ENCODE measurements around the gene DDR2. TPM values are rescaled to one million over a fixed set of nuclear protein-coding genes. Genes with fewer than 3 reads are reported as not detected.

DDR2 gene
- total RNA-seq, 1 experiment from 2014 or later: 4.9 TPM

DNA sequence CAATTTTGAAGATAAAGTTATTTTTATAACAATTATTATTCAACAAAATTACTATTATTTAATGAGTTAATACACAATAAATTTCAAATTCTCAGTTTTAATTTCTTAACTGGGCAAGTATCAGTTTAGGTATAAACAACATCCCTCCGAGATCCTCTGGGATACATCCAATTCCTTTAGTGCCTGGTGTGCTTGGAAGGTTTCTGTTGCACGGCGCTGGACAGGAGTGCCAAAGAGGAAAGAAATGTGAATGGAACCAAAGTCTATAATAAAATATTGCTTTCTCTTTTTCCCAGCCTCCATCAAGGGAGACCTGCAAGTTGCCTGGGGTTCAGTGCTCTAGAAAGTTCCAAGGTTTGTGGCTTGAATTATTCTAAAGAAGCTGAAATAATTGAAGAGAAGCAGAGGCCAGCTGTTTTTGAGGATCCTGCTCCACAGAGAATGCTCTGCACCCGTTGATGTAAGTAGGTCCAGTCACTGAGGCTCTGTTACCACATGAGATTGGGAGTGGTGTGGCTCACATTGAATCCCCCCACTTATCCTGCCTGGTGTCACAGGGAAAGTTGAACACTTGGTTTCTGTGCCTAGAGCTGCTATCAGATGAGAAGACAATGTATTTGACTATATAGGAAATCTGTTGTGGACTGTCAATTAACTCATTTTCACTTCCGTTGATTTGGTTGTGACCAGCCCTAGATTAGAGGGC, 22.8 kb downstream of the DDR2 start:
- CTCF ChIA-PET: interaction anchor here (1.4 kb wide), 1 partner anchor 42 kb away, joined by 8 read pairs; no protein-coding TSS in a partner anchor
- H3K27me3 Mint-ChIP-seq (ENCODE audit: insufficient read depth, unreplicated experiment): no peaks in the 10 kb centered on the region
- no peak overlapping the region for H3K27ac Mint-ChIP-seq (ENCODE audit: low read depth, unreplicated experiment)
- no peak overlapping the region for H3K4me3 Mint-ChIP-seq (ENCODE audit: unreplicated experiment)
- intact Hi-C loops (cut with micrococcal nuclease): no loop called here
- BruUV-seq (replicated peaks): no TSS peak
- no peak for TF ChIP-seq CTCF (IDR thresholded peaks at IDR 0.05; ENCODE audit: unreplicated experiment)
- no peaks in the 10 kb centered on the region for H3K9me3 Mint-ChIP-seq (ENCODE audit: unreplicated experiment)
- DNase-seq (ENCODE audit: unreplicated experiment): no peak
- H3K36me3 Mint-ChIP-seq (ENCODE audit: insufficient read depth, unreplicated experiment): no peaks in the 10 kb centered on the region
- POLR2A ChIA-PET: interaction anchor here (0.5 to 0.7 kb wide), 2 partner anchors 48 to 1498 kb away, joined by 3 read pairs; no protein-coding TSS in a partner anchor
- no peaks in the 10 kb centered on the region for H3K4me1 Mint-ChIP-seq (ENCODE audit: insufficient read depth, unreplicated experiment)

- intact Hi-C loops (cut with micrococcal nuclease): no loop called here
- no peaks in the 10 kb centered on the region for H3K27me3 Mint-ChIP-seq (ENCODE audit: insufficient read depth, unreplicated experiment)
- H3K4me1 Mint-ChIP-seq (ENCODE audit: insufficient read depth, unreplicated experiment): no peaks in the 10 kb centered on the region
- DNase-seq (ENCODE audit: unreplicated experiment): no peak
- H3K27ac Mint-ChIP-seq (ENCODE audit: low read depth, unreplicated experiment): no peak overlapping the region
- no peak overlapping the region for H3K4me3 Mint-ChIP-seq (ENCODE audit: unreplicated experiment)
- no peak for TF ChIP-seq CTCF (IDR thresholded peaks at IDR 0.05; ENCODE audit: unreplicated experiment)
- no peaks in the 10 kb centered on the region for H3K36me3 Mint-ChIP-seq (ENCODE audit: insufficient read depth, unreplicated experiment)
- no TSS peak for BruUV-seq (replicated peaks)
- H3K9me3 Mint-ChIP-seq (ENCODE audit: unreplicated experiment): no peaks in the 10 kb centered on the region
- ChIA-PET POLR2A (interaction anchor here (0.6 kb wide), 1 partner anchor 103 kb away, joined by 3 read pairs; no protein-coding TSS in a partner anchor), CTCF (no interaction called here)
These were observed 24.0 kb downstream of the DDR2 start for GRCh38 chr1:162656266-162656665.

- Mint-ChIP-seq H3K4me3 (ENCODE audit: unreplicated experiment) (no peak overlapping the region), H3K9me3 (ENCODE audit: unreplicated experiment) (no peaks in the 10 kb centered on the region), H3K27ac (ENCODE audit: low read depth, unreplicated experiment) (no peak overlapping the region), H3K36me3 (ENCODE audit: insufficient read depth, unreplicated experiment) (no peaks in the 10 kb centered on the region), H3K27me3 (ENCODE audit: insufficient read depth, unreplicated experiment) (no peaks in the 10 kb centered on the region), H3K4me1 (ENCODE audit: insufficient read depth, unreplicated experiment) (no peaks in the 10 kb centered on the region)
- DNase-seq (ENCODE audit: unreplicated experiment): no peak
- TF ChIP-seq CTCF (IDR thresholded peaks at IDR 0.05; ENCODE audit: unreplicated experiment): no peak
- BruUV-seq (replicated peaks): no TSS peak
- ChIA-PET POLR2A (interaction anchor here (1.2 kb wide), 1 partner anchor 31 kb away, joined by 5 read pairs; no protein-coding TSS in a partner anchor), CTCF (interaction anchor here (1.2 to 1.4 kb wide), 4 partner anchors 9 to 47 kb away, joined by 3 to 5 read pairs (median 4); no protein-coding TSS in a partner anchor)
- intact Hi-C loops (cut with micrococcal nuclease): no loop called here
These were observed 28.3 kb downstream of the DDR2 start for GRCh38 chr1:162660574-162660973.

- no TSS peak for BruUV-seq (replicated peaks)
- TF ChIP-seq CTCF (IDR thresholded peaks at IDR 0.05; ENCODE audit: unreplicated experiment): no peak
- H3K27ac Mint-ChIP-seq (ENCODE audit: low read depth, unreplicated experiment): no peak overlapping the region
- no peaks in the 10 kb centered on the region for H3K36me3 Mint-ChIP-seq (ENCODE audit: insufficient read depth, unreplicated experiment)
- POLR2A ChIA-PET: interaction anchor here (0.7 to 1.2 kb wide), 2 partner anchors 16 to 32 kb away, joined by 3 to 5 read pairs; no protein-coding TSS in a partner anchor
- no peaks in the 10 kb centered on the region for H3K9me3 Mint-ChIP-seq (ENCODE audit: unreplicated experiment)
- H3K4me1 Mint-ChIP-seq (ENCODE audit: insufficient read depth, unreplicated experiment): no peaks in the 10 kb centered on the region
- no peaks in the 10 kb centered on the region for H3K27me3 Mint-ChIP-seq (ENCODE audit: insufficient read depth, unreplicated experiment)
- H3K4me3 Mint-ChIP-seq (ENCODE audit: unreplicated experiment): no peak overlapping the region
- intact Hi-C loops (cut with micrococcal nuclease): no loop called here
- CTCF ChIA-PET: interaction anchor here (0.5 to 1.4 kb wide), 6 partner anchors 10 to 765 kb away, joined by 3 to 5 read pairs (median 4); no protein-coding TSS in a partner anchor
- no peak for DNase-seq (ENCODE audit: unreplicated experiment)
These were observed 29.1 kb downstream of the DDR2 start for GRCh38 chr1:162661336-162661735.
